ENCODE data around the gene SCLY.

The SCLY gene, protein sequence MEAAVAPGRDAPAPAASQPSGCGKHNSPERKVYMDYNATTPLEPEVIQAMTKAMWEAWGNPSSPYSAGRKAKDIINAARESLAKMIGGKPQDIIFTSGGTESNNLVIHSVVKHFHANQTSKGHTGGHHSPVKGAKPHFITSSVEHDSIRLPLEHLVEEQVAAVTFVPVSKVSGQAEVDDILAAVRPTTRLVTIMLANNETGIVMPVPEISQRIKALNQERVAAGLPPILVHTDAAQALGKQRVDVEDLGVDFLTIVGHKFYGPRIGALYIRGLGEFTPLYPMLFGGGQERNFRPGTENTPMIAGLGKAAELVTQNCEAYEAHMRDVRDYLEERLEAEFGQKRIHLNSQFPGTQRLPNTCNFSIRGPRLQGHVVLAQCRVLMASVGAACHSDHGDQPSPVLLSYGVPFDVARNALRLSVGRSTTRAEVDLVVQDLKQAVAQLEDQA

GRCh38 chr2:238060542-238061314 lies at the start of gene SCLY:
Gene SCLY, plus strand, starts transcription at chr2:238061001. Its CDS starts 54 bp downstream, at chr2:238061055.
- intact Hi-C loops (cut with DNase I), result loop anchor here (5.0 kb wide), 2 partner anchors 93 to 198 kb away; partner anchors contain the start of gene UBE2F
- peak; percentile 96 to 100 (median 99) for DNase-seq

DNA sequence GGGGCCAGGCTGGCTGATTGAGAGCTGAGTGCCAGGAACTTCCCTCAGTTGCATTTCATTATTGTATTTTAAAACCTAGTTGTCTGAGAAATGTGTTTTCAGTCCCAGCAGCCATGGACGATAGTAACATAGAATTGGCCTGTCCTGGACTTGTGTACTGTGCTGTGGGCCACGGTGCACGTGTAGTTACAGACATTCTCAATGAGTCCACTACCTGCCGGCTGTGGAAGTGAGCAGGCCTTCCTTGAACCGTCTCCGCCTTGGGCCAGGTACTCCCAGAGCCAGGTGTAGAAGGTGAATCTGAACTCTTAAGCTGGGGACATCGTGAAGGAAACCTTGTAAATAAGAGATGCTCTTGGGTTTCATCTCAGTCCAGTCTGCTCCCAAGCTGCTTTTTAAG lies 47.0 kb upstream of the SCLY start:
- no peak for DNase-seq
- intact Hi-C loops (cut with DNase I), result no loop called here

DNA sequence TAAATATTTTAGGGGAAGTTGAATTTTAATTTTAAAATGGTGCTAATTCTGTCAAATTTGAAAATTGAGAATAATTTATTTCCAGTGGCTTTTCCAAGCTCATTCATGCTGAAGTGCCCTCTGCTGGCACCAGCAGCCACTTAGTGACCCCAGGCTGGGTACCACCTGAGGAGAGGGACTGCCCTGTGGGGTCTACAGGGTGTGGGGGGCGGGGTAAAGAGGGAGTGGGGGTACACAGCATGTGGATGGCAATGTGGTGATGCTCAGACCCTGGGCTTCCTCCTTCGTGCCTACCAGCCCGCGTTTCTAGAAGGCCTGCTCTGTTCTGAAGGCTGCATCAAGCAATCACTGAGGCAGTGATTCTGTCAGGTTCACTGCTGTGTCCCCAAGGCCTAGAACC lies 45.1 kb upstream of the SCLY start:
- peak in 7 of 42 donors; percentile 20 to 59 (median 31) for DNase-seq
- intact Hi-C loops (cut with DNase I), result no loop called here

DNA sequence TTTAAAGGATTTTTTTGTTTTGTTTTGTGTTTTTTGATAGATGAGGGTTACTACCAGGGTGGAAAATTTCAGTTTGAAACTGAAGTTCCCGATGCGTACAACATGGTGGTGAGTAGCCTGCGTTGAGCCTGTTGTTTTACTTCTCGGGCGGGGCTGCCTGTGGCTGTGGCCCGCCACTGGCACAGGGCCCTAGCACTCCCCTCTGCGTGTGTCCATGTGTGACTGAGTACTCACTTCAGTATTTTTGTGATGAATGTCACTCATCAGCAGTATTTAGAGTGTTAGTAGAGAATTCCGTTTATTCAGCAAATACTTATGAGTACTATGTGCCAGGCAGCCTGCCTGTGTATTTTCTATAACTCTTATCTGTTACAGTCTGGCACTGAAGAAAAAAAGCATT lies 44.3 kb upstream of the SCLY start:
- no peak for DNase-seq
- intact Hi-C loops (cut with DNase I), result no loop called here

DNA sequence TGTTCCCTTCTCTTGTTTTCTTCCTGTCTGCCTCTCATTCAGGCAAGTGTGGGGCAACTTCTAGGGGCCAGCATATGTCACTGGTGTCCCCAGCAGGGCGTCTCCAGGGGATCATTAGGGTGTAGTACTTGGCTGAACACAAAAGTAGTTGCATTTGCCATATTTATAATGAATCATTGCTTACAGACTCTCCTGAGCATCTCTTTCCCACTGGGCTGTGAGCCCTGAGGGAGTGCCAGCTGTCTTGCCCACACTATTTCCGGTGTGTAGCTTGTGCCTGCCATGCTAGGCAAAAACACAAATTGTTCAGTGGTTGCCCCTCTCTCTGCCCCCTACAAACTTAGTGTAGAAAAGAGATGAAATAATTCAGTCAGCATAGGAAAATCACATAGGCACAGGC lies 40.8 kb upstream of the SCLY start:
- intact Hi-C loops (cut with DNase I), result no loop called here

GRCh38 chr2:238020816-238021215 lies 40.0 kb upstream of the SCLY start:
- intact Hi-C loops (cut with DNase I), result no loop called here
- peak in 2 of 42 donors; percentile 26 to 32 for DNase-seq

More for the DNA sequence above, 40.8 kb upstream of the SCLY start:
- DNase-seq, result peak in 2 of 42 donors; percentile 23 to 40

GRCh38 chr2:238021327-238021726 lies 39.5 kb upstream of the SCLY start:
- intact Hi-C loops (cut with DNase I), result no loop called here
- no peak for DNase-seq

DNA sequence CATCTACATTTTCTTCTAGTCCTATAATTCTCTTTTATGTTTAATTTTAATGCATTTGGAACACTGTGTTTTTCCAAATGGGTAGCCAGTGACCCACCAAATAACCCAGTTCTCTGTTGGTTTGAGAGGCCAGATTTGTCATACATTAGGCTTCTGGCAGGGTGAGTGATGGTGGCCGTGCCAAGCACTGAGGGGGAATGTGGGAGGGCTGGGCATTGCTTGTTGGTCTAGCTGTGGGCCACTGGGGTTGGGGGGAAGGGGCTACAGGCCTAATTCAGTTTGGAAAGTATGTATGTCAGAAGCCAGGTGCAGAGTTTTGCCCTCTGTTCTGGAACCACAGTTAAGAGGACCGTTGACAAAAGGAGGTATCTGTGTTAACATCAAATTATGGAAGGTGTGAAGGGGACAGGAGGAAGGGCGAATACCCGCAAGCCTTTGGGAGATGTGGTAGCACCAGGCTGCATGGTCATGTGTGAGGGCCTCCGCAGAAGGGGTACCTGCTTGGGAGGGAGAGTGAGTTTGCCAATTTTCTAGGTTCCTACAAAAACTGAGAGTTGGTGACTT lies 38.1 kb upstream of the SCLY start:
- DNase-seq, result peak in 1 of 42 donors; percentile 34
- intact Hi-C loops (cut with DNase I), result no loop called here

GRCh38 chr2:238023608-238024007 lies 37.2 kb upstream of the SCLY start:
- intact Hi-C loops (cut with DNase I), result no loop called here
- DNase-seq, result peak in 1 of 42 donors; percentile 26

- intact Hi-C loops (cut with DNase I), result no loop called here
- DNase-seq, result peak in 2 of 42 donors; percentile 18 to 21
Measured at GRCh38 chr2:238024986-238025385, 35.8 kb upstream of the SCLY start.

DNA sequence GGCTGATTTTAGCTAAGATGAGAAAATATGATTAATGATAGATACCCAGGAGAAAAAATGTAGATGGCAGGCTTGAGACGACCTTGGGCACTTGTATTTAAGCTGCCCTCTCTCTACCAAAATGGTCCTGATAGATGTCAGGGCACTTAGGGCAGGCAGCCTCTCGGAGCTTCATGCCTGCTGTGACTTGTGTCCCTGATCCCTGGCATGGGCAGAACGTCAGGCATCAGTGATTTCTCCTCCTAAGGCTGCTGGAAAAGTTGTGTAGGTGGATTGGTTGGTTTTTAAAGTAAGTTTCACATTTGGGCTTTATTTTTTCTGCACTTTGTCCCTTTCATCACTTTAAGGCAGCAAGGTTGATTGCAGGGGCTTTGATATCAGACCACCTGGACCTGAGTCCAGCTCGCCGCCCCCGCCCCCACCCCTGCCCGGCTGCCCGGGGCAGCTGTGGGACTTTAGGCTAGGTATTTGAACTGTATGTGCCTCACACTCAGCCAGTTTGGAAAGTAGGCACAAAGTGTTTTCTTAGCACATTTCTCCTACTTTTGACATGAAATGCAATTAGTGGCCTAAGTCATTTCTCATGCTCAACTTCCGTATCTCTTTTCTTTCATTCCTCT lies 35.0 kb upstream of the SCLY start:
- intact Hi-C loops (cut with DNase I), result no loop called here
- peak in 2 of 42 donors; percentile 17 to 19 for DNase-seq

DNA sequence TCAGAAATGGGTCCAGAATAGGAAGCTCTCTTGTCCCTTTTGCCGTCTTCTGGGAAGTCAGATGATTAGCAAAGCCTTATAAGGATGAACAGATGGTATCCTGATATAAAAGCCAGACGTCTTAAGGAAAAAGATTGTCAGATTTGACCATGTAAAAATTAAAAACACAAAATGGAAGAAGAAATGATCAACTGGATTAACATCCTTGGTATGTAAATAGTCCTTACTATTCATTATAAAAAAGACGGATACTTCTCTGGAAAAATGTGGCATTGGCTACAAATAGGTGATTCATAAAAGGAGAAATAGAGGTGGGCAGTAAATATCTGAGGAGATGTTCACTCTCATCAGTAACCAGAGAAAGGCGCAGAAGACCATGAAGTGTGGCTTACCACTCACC lies 33.7 kb upstream of the SCLY start:
- DNase-seq, result no peak
- intact Hi-C loops (cut with DNase I), result no loop called here

DNA sequence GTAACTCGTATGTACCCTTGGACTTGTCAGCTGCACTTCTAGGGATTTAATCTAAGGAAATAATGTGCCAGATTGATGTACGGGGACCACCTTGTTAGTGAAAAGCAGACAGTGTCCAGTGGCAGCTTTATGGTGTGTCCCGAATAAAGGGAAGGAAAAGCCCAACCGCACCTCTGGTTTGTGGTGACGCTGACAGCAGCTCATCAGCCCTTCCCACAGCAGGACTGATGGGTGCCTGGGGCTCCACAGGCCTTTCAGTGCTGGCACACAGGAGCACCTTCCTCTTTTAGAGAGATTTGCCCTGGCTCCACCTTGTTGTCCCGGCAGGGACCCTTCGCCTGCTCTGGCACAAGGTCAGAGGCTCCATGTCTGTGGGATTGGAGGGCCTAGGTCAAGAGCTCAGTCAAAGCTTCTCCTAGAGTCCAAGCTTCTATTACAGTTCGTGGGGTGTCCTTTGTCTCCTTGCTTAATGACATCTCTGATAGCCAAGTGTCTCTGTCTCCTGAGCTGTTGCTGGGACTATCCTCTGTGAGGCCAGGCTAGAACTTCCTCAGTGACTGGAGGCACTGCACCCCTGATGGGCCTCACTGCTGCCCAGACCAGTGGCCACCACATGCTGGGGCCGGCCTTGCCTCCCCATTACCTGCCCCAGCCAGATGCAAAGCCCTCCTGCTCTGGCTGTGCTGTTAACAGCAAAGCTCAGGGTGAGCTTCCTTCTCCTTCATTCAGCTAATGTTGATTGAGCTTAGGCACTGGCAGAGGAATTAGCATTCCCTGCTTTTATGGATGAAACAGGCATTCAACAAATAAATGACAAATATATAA lies 33.0 kb upstream of the SCLY start:
- peak in 2 of 42 donors; percentile 13 to 37 for DNase-seq
- intact Hi-C loops (cut with DNase I), result no loop called here

DNA sequence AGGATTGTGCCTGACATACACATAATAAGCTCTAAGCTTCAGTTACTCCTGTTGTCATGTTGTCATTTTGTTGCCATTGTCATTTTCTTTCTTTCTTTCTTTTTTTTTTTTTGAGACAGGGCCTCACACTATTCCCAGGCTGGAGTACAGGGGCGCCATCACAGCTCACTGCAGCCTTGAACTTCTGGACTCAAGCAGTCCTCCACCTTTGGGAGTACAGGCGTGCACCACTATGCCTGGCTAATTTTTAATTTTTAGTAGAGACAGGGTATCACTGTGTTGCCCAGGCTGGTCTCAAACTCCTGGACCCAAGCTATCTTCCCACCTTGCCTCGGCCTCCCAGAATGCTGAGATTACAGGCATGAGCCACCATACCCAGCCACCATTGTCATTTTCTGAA lies 30.9 kb upstream of the SCLY start:
- intact Hi-C loops (cut with DNase I), result no loop called here
- peak in 2 of 42 donors; percentile 2 to 20 for DNase-seq

GRCh38 chr2:238030422-238031155 lies 30.2 kb upstream of the SCLY start:
- intact Hi-C loops (cut with DNase I), result no loop called here
- peak in 1 of 42 donors; percentile 17 for DNase-seq

- no peak for DNase-seq
- intact Hi-C loops (cut with DNase I), result no loop called here
Measured at GRCh38 chr2:238031751-238032150, 29.1 kb upstream of the SCLY start.

- no peak for DNase-seq
- intact Hi-C loops (cut with DNase I), result no loop called here
Measured at GRCh38 chr2:238032755-238033337, 28.0 kb upstream of the SCLY start.

Measured in head of caudate nucleus (tissue), 42 donors.